Neural progenitor cell (in vitro differentiated cells): ENCODE results near the gene SURF1.

Source experiments
- EZH2phosphoT487 ChIP-seq: fragments of 200-600 bp; sonication (generic); IDR thresholded peaks from 2 replicates; pipeline ENCODE4 v1.6.1; 2017; ENCODE audit warnings: antibody characterized with exemption
- TF ChIP-seq, protein P1 (sequence below): fragments of 200-600 bp; sonication (generic); IDR thresholded peaks from 2 replicates; pipeline ENCODE4 v1.5.1; 2017; ENCODE audit warnings: antibody characterized with exemption, mild to moderate bottlenecking

GRCh38 chr9:133390713-133391112 lies 34.4 kb upstream of the SURF1 start:
- TF ChIP-seq EZH2phosphoT487, result no peak
- TF ChIP-seq, protein P1, sequence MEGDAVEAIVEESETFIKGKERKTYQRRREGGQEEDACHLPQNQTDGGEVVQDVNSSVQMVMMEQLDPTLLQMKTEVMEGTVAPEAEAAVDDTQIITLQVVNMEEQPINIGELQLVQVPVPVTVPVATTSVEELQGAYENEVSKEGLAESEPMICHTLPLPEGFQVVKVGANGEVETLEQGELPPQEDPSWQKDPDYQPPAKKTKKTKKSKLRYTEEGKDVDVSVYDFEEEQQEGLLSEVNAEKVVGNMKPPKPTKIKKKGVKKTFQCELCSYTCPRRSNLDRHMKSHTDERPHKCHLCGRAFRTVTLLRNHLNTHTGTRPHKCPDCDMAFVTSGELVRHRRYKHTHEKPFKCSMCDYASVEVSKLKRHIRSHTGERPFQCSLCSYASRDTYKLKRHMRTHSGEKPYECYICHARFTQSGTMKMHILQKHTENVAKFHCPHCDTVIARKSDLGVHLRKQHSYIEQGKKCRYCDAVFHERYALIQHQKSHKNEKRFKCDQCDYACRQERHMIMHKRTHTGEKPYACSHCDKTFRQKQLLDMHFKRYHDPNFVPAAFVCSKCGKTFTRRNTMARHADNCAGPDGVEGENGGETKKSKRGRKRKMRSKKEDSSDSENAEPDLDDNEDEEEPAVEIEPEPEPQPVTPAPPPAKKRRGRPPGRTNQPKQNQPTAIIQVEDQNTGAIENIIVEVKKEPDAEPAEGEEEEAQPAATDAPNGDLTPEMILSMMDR, result no peak
